Endothelial cell (in vitro differentiated cells): Measurements from ENCODE around the gene UBTD2. TPM values are rescaled to one million over a fixed set of nuclear protein-coding genes. Genes with fewer than 3 reads are reported as not detected.
A peak's percentile ranks its signal among the peaks of the same experiment; 100 is the strongest.

ENCODE experiments used
- DNase-seq: peaks from one replicate; pipeline ENCODE4 v3.0.0; 2021; ENCODE audit warnings: low spot score
- H3K27ac Mint-ChIP-seq: one replicate; pipeline ENCODE4 v1.8.0; 2021; ENCODE audit warnings: mixed read lengths, inconsistent platforms; ENCODE audit not compliant: unreplicated experiment
- H3K27me3 Mint-ChIP-seq: one replicate; pipeline ENCODE4 v1.8.0; 2021; ENCODE audit warnings: mild to moderate bottlenecking, moderate library complexity, mixed read lengths, inconsistent platforms; ENCODE audit not compliant: unreplicated experiment
- H3K36me3 Mint-ChIP-seq: one replicate; pipeline ENCODE4 v1.8.0; 2021; ENCODE audit warnings: mild to moderate bottlenecking, low read depth, mixed read lengths, inconsistent platforms; ENCODE audit not compliant: unreplicated experiment
- H3K4me1 Mint-ChIP-seq: one replicate; pipeline ENCODE4 v1.8.0; 2021; ENCODE audit warnings: mild to moderate bottlenecking, mixed read lengths, inconsistent platforms; ENCODE audit not compliant: unreplicated experiment
- H3K4me3 Mint-ChIP-seq: one replicate; pipeline ENCODE4 v1.8.0; 2021; ENCODE audit warnings: mild to moderate bottlenecking, mixed read lengths, inconsistent platforms; ENCODE audit not compliant: unreplicated experiment
- H3K9me3 Mint-ChIP-seq: one replicate; pipeline ENCODE4 v1.8.0; 2021; ENCODE audit warnings: mixed read lengths, inconsistent platforms; ENCODE audit not compliant: unreplicated experiment
- total RNA-seq: library from RNA; stranded (reverse); fragmentation: NEBNext Ultra II Directional; extraction: Animal tissue kit (Norgen Biotek cat#: 25700); gene quantifications from one replicate; pipeline ENCODE4 v1.2.1, GENCODE V29; 2021; ENCODE audit not compliant: unreplicated experiment
- TF ChIP-seq, protein P1 (sequence below): fragments of 200-600 bp; sonication (generic); IDR thresholded peaks from one replicate; pipeline ENCODE4 v1.5.0; 2021; ENCODE audit warnings: antibody characterized with exemption; ENCODE audit not compliant: unreplicated experiment

UBTD2 gene
- total RNA-seq, 1 donor from 2014 or later = 38.8 TPM

DNA sequence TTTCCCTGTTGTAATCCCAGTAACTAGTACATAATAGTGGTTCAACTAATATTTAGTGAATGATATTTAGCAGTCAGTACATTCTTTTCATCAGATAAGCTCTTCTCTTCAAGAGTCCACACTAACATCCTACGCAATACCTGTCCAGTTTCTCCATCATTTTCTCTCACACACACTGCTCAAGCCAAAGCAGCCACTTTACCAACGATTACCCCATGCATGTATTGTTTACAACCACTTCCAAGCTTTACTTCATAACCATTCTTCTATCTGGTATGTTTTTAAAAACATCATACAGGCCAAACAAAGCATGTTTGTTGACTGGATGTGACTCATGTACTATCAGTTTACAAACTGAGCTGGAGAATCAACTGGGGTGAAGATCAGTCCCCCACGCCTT, 7.3 kb downstream of the UBTD2 start:
- H3K4me3 Mint-ChIP-seq = no peak overlapping the region
- H3K4me1 Mint-ChIP-seq = peaks cover 12% of the 10 kb centered on the region

DNA sequence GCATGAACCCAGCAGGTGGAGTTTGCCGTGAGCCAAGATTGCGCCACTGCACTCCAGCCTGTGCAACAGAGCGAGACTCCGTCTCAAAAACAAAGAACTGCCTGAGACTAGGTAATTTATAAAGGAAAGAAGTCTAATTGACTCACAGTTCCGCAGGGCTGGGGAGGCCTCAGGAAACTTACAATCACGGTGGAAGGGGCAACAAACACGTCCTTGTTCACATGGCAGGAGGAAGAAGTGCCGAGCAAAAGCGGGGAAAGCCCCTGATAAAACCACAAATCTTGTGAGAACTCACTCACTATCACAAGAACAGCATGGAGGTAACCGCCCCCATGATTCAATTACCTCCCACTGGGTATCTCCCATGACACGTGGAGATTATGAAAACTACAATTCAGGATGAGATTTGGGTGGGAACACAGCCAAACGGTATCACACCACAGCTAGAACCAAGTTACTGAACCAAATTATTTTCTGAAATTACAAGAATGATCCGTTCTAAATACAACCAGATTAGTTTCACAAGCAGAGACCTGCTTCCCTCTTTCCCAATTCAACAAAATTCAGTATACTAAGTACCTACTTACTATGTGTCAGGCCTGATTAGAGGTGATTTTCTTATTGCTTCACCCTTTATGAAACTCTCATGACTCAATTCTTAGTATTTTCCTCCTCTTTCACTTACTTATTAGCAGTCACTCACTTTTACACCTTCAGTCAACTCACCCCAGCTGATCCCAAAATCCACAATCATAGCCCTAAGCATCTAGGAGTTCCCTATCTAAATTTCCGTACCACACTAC, 8.4 kb downstream of the UBTD2 start:
- no peak for DNase-seq
- TF ChIP-seq, protein P1, sequence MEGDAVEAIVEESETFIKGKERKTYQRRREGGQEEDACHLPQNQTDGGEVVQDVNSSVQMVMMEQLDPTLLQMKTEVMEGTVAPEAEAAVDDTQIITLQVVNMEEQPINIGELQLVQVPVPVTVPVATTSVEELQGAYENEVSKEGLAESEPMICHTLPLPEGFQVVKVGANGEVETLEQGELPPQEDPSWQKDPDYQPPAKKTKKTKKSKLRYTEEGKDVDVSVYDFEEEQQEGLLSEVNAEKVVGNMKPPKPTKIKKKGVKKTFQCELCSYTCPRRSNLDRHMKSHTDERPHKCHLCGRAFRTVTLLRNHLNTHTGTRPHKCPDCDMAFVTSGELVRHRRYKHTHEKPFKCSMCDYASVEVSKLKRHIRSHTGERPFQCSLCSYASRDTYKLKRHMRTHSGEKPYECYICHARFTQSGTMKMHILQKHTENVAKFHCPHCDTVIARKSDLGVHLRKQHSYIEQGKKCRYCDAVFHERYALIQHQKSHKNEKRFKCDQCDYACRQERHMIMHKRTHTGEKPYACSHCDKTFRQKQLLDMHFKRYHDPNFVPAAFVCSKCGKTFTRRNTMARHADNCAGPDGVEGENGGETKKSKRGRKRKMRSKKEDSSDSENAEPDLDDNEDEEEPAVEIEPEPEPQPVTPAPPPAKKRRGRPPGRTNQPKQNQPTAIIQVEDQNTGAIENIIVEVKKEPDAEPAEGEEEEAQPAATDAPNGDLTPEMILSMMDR = no peak
- Mint-ChIP-seq H3K27ac (no peak overlapping the region), H3K4me1 (peaks cover 12% of the 10 kb centered on the region), H3K27me3 (peaks cover 1% of the 10 kb centered on the region), H3K36me3 (peaks cover 6% of the 10 kb centered on the region), H3K4me3 (no peak overlapping the region), H3K9me3 (no peaks in the 10 kb centered on the region)

More for the DNA sequence above, 7.3 kb downstream of the UBTD2 start:
- DNase-seq = no peak
- Mint-ChIP-seq H3K36me3 (peaks cover 6% of the 10 kb centered on the region), H3K27ac (no peak overlapping the region), H3K27me3 (peaks cover 1% of the 10 kb centered on the region), H3K9me3 (no peaks in the 10 kb centered on the region)
- TF ChIP-seq, protein P1 = no peak

DNA sequence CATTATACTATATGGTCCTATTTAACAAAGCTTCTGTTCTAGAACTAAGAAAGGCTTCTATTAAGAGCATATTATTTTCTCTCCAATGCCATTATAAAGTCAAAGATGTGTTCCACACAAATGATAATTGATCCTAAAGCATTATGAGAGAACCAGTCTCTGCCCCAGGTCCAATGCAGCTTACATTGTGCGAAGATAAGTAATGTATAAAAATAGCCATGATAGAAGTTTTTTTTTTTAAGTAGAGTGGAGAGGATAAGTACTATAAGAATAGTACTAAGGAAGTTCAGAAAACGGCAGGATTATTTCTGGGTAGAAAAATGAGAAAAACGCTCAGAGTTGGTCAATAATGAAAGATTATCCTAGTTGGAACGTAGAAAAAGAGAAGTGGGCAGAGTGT, 15.6 kb downstream of the UBTD2 start:
- Mint-ChIP-seq H3K4me3 (no peak overlapping the region), H3K4me1 (peaks cover 6% of the 10 kb centered on the region), H3K9me3 (no peaks in the 10 kb centered on the region), H3K27me3 (peaks cover 2% of the 10 kb centered on the region), H3K36me3 (no peaks in the 10 kb centered on the region), H3K27ac (no peak overlapping the region)
- TF ChIP-seq, protein P1 = no peak
- DNase-seq = no peak

DNA sequence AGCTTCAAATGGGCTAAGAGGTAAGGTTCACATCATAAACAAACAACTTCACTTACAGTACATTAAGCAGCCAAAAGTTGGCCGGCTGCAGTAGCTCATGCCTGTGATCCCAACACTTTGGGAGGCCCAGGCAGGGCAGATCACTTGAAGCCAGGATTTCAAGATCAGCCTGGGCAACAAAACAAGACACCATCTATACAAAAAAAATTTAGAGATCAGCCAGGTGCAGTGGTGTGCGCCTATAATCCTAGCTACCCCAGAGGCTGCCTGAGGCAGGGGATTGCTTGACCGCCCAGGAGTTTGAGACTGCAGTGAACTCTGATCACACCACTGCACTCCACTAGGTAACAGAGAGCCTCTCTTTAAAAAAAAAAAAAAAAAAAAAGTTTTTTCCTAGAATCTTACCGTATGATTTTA, 16.9 kb downstream of the UBTD2 start:
- Mint-ChIP-seq H3K4me1 (peaks cover 6% of the 10 kb centered on the region), H3K36me3 (no peaks in the 10 kb centered on the region), H3K27me3 (peaks cover 2% of the 10 kb centered on the region), H3K4me3 (no peak overlapping the region), H3K9me3 (no peaks in the 10 kb centered on the region), H3K27ac (peak overlapping the region; percentile 11)
- TF ChIP-seq, protein P1 = no peak
- no peak for DNase-seq

DNA sequence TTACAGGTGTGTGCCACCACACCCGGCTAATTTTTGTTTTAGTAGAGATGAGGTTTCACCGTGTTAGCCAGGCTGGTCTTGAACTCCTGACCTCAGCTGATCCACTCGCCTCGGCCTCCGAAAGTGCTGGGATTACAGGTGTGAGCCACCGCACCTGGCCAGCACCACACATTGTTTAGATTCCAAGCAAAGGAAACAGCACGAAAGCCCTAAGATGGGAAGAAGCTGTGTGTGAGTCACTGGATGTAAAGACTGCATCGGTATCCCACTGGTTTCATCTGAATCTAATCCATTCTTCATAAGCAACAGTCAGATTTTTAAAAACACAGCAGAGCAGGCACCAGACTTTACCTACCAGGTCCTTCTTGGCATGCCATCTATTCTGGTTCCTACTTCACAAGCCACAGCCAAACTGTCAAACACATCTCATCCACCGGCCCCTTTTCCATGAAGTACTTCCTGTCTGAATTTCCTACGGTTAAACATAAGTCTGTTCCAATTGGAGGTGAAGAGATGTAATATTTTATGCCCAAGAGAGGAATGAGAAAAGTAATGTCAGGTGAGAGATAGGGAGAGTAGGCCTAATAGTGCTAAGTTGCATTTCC, 17.4 kb downstream of the UBTD2 start:
- H3K36me3 Mint-ChIP-seq = no peaks in the 10 kb centered on the region
- peaks cover 2% of the 10 kb centered on the region for H3K27me3 Mint-ChIP-seq
- H3K27ac Mint-ChIP-seq = no peak overlapping the region
- no peak for DNase-seq
- H3K9me3 Mint-ChIP-seq = no peaks in the 10 kb centered on the region
- no peak overlapping the region for H3K4me3 Mint-ChIP-seq
- TF ChIP-seq, protein P1 = no peak
- peaks cover 6% of the 10 kb centered on the region for H3K4me1 Mint-ChIP-seq
